Liver (tissue), 9 donors: ENCODE data around the gene SH3BP5L. TPM values are rescaled to one million over a fixed set of nuclear protein-coding genes. Genes with fewer than 3 reads are reported as not detected.

Experiments
- DNase-seq: peaks from one replicate; pipeline ENCODE4 v3.0.0-alpha.2; 2017; ENCODE audit warnings: low spot score
- H3K27ac ChIP-seq, 2 donors: one replicate each; pipeline ENCODE4 v1.7.0; 2013; ENCODE audit warnings: inconsistent platforms in 2 of 2, low read length in 2 of 2, control low read depth in 1 of 2, low read depth in 1 of 2, mild to moderate bottlenecking in 1 of 2
- H3K27me3 ChIP-seq, 4 donors: one replicate each; pipeline versions ENCODE4 v1.6.1 to v1.7.0; 2013; ENCODE audit warnings: low read length in 3 of 4, inconsistent platforms in 1 of 4, mild to moderate bottlenecking in 1 of 4, moderate library complexity in 1 of 4; ENCODE audit not compliant: control insufficient read depth in 4 of 4, insufficient read depth in 4 of 4
- H3K36me3 ChIP-seq, 4 donors: one replicate each; pipeline versions ENCODE4 v1.6.1 to v1.7.0; 2013; ENCODE audit warnings: low read length in 3 of 4, mild to moderate bottlenecking in 3 of 4, low read depth in 1 of 4, moderate library complexity in 1 of 4; ENCODE audit not compliant: control insufficient read depth in 4 of 4, insufficient read depth in 3 of 4
- H3K4me1 ChIP-seq, 4 donors: one replicate each; pipeline versions ENCODE4 v1.6.1 to v1.7.0; 2013; ENCODE audit warnings: low read length in 3 of 4, mild to moderate bottlenecking in 3 of 4, moderate library complexity in 1 of 4; ENCODE audit not compliant: control insufficient read depth in 4 of 4, insufficient read depth in 4 of 4
- H3K4me3 ChIP-seq, 3 donors: one replicate each; pipeline versions ENCODE4 v1.6.1 to v1.7.0; 2013; ENCODE audit warnings: low read length in 3 of 3, control low read depth in 1 of 3, low read depth in 1 of 3, mild to moderate bottlenecking in 1 of 3
- H3K9ac ChIP-seq, 2 donors: one replicate each; pipeline ENCODE4 v1.7.0; 2013; ENCODE audit warnings: low read length in 2 of 2, mild to moderate bottlenecking in 2 of 2, moderate library complexity in 2 of 2, control low read depth in 1 of 2, low read depth in 1 of 2
- H3K9me3 ChIP-seq, 4 donors: one replicate each; pipeline versions ENCODE4 v1.6.1 to v1.7.0; 2013; ENCODE audit warnings: low read length in 3 of 4; ENCODE audit not compliant: control insufficient read depth in 4 of 4
- EGR1 ChIP-seq, 2 donors: IDR thresholded peaks; 2 replicates each; pipeline ENCODE4 v1.6.1; 2016 to 2018; ENCODE audit warnings: antibody characterized with exemption in 2 of 2, low read depth in 2 of 2
- FOXA1 ChIP-seq: IDR thresholded peaks from 2 replicates; pipeline ENCODE4 v1.6.1; 2016; ENCODE audit warnings: antibody characterized with exemption
- GABPA ChIP-seq, 2 donors: IDR thresholded peaks in 1 of 2; conservative IDR thresholded peaks in 1 of 2; 2 replicates each; pipeline ENCODE4 v1.6.1; 2016; ENCODE audit warnings: antibody characterized with exemption in 2 of 2, mild to moderate bottlenecking in 1 of 2, moderate library complexity in 1 of 2
- HNF4G ChIP-seq: IDR thresholded peaks from 2 replicates; pipeline ENCODE4 v1.6.1; 2016; ENCODE audit warnings: antibody characterized with exemption
- JUND ChIP-seq, 2 donors: IDR thresholded peaks; 2 replicates each; pipeline ENCODE4 v1.6.1; 2016; ENCODE audit warnings: antibody characterized with exemption in 2 of 2
- NR2F2 ChIP-seq: IDR thresholded peaks from 2 replicates; pipeline ENCODE4 v1.6.1; 2016; ENCODE audit warnings: antibody characterized with exemption
- RAD21 ChIP-seq, 2 donors: IDR thresholded peaks; 2 replicates each; pipeline ENCODE4 v1.6.1; 2016; ENCODE audit warnings: antibody characterized with exemption in 2 of 2, mild to moderate bottlenecking in 2 of 2
- REST ChIP-seq: IDR thresholded peaks from 2 replicates; pipeline ENCODE4 v1.6.1; 2016; ENCODE audit warnings: antibody characterized with exemption, mild to moderate bottlenecking
- SP1 ChIP-seq: IDR thresholded peaks from 2 replicates; pipeline ENCODE4 v1.6.1; 2018; ENCODE audit warnings: antibody characterized with exemption, mild to moderate bottlenecking
- TAF1 ChIP-seq: conservative IDR thresholded peaks from 2 replicates; pipeline ENCODE4 v1.6.1; 2016; ENCODE audit warnings: antibody characterized with exemption, mild to moderate bottlenecking
- YY1 ChIP-seq: IDR thresholded peaks from 2 replicates; pipeline ENCODE4 v1.6.1; 2016; ENCODE audit warnings: antibody characterized with exemption, mild to moderate bottlenecking
- ZBTB33 ChIP-seq: IDR thresholded peaks from 2 replicates; pipeline ENCODE4 v1.6.1; 2016; ENCODE audit warnings: antibody characterized with exemption
- WGBS: extraction: QIAGEN DNeasy Blood & Tissue Kit; methylation state at CpG from one replicate; pipeline ENCODE4 v1.1.7; 2013; 5-methylcytosine and 5-hydroxymethylcytosine counted together
- polyA plus RNA-seq, 2 donors: library from polyadenylated mRNA; stranded (reverse) in 1 of 2; unstranded in 1 of 2; fragments of 200-250 nt in 1 of 2; fragments of >200 nt in 1 of 2; fragmentation: Nextera tagmentation in 1 of 2; extraction: Ambion mirVana in 1 of 2; gene quantifications; one replicate each; pipeline versions ENCODE4 v1.2.1 to v1.2.3, GENCODE V29; 2013 to 2015
- total RNA-seq, 2 donors: library from RNA; depleted of rRNA; stranded (reverse); fragments of >200 nt; gene quantifications; one replicate each; pipeline ENCODE4 v1.2.3, GENCODE V29; 2014
- TF ChIP-seq, protein P1 (sequence below): IDR thresholded peaks from 2 replicates; pipeline ENCODE4 v1.6.1; 2016; ENCODE audit warnings: antibody characterized with exemption
- TF ChIP-seq, protein P2 (sequence below): fragments of 150-350 bp; IDR thresholded peaks from 2 replicates; pipeline ENCODE4 v1.5.1; 2017; ENCODE audit warnings: improper control_type of control experiment, low read depth, low read length; ENCODE audit not compliant: missing input control
- donor health status: healthy.
- donor health status: healthy.
- donor health status: healthy.
- donor health status: healthy.
- donor health status: healthy.

The SH3BP5L gene
- total and polyA plus RNA-seq, 4 donors, result 1.5 to 16.4 (median 12.4) TPM

GRCh38 chr1:248843687-248844086 is 18.0 kb upstream of the SH3BP5L start:
- Histone ChIP-seq H3K27me3 (no peaks in the 10 kb centered on the region), H3K27ac (no peak overlapping the region), H3K36me3 (peaks cover 11 to 43% (median 32%) of the 10 kb centered on the region in 4 donors), H3K4me3 (no peak overlapping the region), H3K9ac (no peak overlapping the region), H3K9me3 (no peaks in the 10 kb centered on the region), H3K4me1 (peaks cover 3 to 15% (median 8%) of the 10 kb centered on the region in 4 donors)
- TF ChIP-seq EGR1 (IDR thresholded peaks at IDR 0.05; ENCODE audit: low read depth in 2 of 2) (no peak), RAD21 (IDR thresholded peaks at IDR 0.05) (no peak), GABPA (IDR thresholded peaks at IDR 0.05 in 1 of 2, conservative IDR thresholded peaks at IDR 0.05 in 1 of 2) (no peak), SP1 (no peak), HNF4G (no peak), FOXA1 (no peak), YY1 (no peak), JUND (IDR thresholded peaks at IDR 0.05) (no peak), TAF1 (no peak), REST (no peak), NR2F2 (no peak)
- TF ChIP-seq, protein P1, sequence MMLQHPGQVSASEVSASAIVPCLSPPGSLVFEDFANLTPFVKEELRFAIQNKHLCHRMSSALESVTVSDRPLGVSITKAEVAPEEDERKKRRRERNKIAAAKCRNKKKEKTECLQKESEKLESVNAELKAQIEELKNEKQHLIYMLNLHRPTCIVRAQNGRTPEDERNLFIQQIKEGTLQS, result no peak
- TF ChIP-seq, protein P2, sequence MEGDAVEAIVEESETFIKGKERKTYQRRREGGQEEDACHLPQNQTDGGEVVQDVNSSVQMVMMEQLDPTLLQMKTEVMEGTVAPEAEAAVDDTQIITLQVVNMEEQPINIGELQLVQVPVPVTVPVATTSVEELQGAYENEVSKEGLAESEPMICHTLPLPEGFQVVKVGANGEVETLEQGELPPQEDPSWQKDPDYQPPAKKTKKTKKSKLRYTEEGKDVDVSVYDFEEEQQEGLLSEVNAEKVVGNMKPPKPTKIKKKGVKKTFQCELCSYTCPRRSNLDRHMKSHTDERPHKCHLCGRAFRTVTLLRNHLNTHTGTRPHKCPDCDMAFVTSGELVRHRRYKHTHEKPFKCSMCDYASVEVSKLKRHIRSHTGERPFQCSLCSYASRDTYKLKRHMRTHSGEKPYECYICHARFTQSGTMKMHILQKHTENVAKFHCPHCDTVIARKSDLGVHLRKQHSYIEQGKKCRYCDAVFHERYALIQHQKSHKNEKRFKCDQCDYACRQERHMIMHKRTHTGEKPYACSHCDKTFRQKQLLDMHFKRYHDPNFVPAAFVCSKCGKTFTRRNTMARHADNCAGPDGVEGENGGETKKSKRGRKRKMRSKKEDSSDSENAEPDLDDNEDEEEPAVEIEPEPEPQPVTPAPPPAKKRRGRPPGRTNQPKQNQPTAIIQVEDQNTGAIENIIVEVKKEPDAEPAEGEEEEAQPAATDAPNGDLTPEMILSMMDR, result no peak
- DNase-seq, result no peak
- WGBS, result 80% methylated on average over 3 of the region's 3 CpGs

- peaks cover 11 to 34% (median 27%) of the 10 kb centered on the region in 4 donors for H3K36me3 ChIP-seq
- H3K9me3 ChIP-seq, result no peaks in the 10 kb centered on the region
- no peak overlapping the region for H3K27ac ChIP-seq
- peaks cover 3 to 15% (median 8%) of the 10 kb centered on the region in 4 donors for H3K4me1 ChIP-seq
- H3K27me3 ChIP-seq, result no peaks in the 10 kb centered on the region
- no peak overlapping the region for H3K9ac ChIP-seq
- 92% methylated on average over 8 of the region's 8 CpGs for WGBS
- TF ChIP-seq NR2F2, result no peak
- no peak for TF ChIP-seq ZBTB33
- TF ChIP-seq EGR1 (IDR thresholded peaks at IDR 0.05; ENCODE audit: low read depth in 2 of 2), result no peak
- TF ChIP-seq SP1, result no peak
- no peak for TF ChIP-seq GABPA (IDR thresholded peaks at IDR 0.05 in 1 of 2, conservative IDR thresholded peaks at IDR 0.05 in 1 of 2)
- no peak overlapping the region for H3K4me3 ChIP-seq
- no peak for DNase-seq
These were observed 17.1 kb upstream of the SH3BP5L start for GRCh38 chr1:248842781-248843331.
